Caki2 (cell line): ENCODE measurements around the gene SDCCAG8. TPM values are rescaled to one million over a fixed set of nuclear protein-coding genes. Genes with fewer than 3 reads are reported as not detected.

Source experiments
- DNase-seq: peaks from one replicate; pipeline ENCODE4 v3.0.0-alpha.2; 2015; ENCODE audit warnings: low read depth
- in situ Hi-C: cut with HindIII; loops from 2 replicates; pipeline ENCODE4 v1.10.0; 2016; ENCODE audit warnings: low sequenced_read_pairs, low pct_unique_long_range_greater_than_20kb, mixed read lengths
- total RNA-seq: library from RNA; depleted of rRNA; stranded (reverse); fragments of >200 nt; shearing (Covaris generic); gene quantifications from 2 replicates; pipeline ENCODE4 v1.2.3, GENCODE V29; 2014; ENCODE audit warnings: low replicate concordance

Gene SDCCAG8
- total RNA-seq, 1 experiment from 2014 or later, result 14.2 TPM

- peak; percentile 22 for DNase-seq
- in situ Hi-C loops, result no loop called here
Observed at GRCh38 chr1:243482141-243483022, 226.5 kb downstream of the SDCCAG8 start.

- in situ Hi-C loops, result no loop called here
Observed at GRCh38 chr1:243483071-243483771, 227.4 kb downstream of the SDCCAG8 start.

DNA sequence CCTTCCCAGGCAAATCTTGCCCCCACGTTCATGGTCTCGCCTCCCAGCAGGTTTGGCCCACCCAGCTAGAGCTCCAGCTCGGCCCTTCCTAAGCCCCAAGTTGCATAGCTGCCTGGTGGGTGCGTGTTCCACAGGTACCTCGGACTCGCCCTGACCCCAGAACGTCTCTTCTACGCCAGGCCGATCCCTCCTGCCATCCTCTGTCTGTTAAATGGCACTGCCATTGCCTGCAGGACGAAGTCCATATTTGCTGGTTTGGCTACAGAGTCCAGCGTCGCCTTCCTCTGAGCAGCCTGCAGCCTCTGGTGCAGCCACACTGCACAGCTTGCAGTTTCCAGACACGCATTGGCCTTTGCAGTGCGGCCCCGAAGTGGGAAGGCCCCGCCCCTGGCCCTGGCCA lies 228.1 kb downstream of the SDCCAG8 start:
- no peak for DNase-seq
- in situ Hi-C loops, result no loop called here

More at GRCh38 chr1:243483071-243483771, 227.4 kb downstream of the SDCCAG8 start:
- no peak for DNase-seq

- no peak for DNase-seq
- in situ Hi-C loops, result no loop called here
Observed at GRCh38 chr1:243487036-243487648, 231.3 kb downstream of the SDCCAG8 start.

DNA sequence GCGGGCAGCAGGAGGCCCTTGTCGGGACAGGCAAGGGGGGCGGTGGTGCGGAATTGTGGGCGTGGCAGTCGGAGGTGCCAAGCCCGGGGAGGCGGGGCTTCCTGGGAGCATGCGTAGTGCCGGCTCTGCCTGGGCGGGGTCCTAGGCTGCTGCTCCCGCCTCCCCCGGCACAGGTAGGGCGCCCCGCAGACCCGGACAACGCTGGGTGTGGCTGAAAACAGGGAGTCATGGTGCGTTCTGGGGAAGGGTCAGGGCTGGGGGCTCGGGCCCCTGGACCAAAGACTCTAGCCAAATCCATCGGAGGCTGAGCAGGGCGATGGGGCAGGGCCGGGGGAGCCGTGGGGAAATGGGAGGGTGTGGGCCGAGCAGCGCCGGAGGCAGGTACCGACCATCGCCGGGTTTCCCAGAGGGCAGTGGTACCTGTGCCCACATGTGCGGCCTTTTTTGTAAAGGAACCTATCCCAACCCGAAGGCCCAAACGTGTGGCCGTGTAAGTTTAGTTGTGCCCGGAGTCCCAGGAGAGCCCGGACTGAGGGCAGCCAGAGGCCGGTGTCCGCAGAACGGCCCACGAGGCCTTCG lies 231.9 kb downstream of the SDCCAG8 start:
- in situ Hi-C loops, result no loop called here

GRCh38 chr1:243488459-243489157 lies 232.8 kb downstream of the SDCCAG8 start:
- in situ Hi-C loops, result no loop called here
- DNase-seq, result no peak

More for the DNA sequence above, 231.9 kb downstream of the SDCCAG8 start:
- no peak for DNase-seq

DNA sequence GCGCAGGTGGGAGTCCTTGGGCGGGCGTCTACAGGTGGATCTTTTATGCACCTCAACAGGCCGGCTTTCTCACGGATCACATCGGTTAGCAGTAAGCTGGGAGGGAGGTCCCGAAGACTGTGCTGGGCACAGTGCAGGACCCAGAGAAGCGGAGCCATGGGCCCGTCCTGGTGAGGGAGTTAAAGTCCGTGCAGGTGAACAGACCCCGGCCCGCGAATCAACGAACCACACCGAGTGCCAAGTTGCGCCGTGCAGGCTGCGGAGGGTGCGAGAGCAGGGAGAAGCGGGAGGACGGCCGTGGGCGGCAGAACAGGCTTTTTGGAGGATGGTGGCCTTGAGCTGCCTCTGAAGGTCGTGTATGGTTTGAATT lies 233.3 kb downstream of the SDCCAG8 start:
- DNase-seq, result no peak
- in situ Hi-C loops, result no loop called here

DNA sequence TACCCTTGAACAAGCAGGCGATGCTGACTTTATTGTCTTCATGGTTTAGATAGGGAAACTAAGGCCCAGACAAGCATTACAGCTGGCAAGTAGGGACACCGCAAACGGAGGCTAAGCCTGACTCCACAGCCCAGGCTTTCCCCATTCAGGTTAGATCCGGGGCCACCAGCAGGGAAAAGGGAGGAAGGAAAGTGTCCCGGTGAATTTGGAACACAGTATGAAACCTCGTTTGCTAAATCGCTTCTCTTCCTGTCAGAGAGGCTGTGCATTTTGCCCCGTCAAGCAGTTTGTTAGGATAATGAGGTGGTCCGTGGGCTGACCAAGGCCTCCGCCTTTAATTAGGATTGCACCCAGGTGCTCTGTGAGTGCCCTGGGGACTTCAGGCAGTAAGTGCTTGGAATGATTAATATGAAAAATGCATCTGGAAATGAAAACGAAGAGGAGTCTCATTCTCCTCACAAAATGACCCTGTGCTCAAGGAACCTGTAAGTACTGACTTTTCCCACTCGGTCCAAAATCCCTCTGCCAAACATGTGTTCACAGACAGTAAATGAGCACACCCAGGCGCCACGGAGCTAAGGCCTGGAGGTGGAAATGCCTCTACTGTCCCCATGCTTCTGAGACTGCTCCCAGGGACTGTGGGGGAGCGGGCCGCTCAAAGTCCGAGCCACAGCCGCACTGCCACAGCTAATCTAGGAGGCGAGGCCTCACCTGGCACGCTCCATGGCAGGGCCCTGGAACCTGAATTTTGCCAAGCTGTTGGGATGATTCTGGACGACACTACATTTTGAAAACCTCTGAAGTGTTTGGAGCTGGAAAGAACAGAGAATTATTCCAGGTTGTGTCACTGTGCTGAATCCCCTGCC lies 234.1 kb downstream of the SDCCAG8 start:
- no peak for DNase-seq
- in situ Hi-C loops, result no loop called here

DNA sequence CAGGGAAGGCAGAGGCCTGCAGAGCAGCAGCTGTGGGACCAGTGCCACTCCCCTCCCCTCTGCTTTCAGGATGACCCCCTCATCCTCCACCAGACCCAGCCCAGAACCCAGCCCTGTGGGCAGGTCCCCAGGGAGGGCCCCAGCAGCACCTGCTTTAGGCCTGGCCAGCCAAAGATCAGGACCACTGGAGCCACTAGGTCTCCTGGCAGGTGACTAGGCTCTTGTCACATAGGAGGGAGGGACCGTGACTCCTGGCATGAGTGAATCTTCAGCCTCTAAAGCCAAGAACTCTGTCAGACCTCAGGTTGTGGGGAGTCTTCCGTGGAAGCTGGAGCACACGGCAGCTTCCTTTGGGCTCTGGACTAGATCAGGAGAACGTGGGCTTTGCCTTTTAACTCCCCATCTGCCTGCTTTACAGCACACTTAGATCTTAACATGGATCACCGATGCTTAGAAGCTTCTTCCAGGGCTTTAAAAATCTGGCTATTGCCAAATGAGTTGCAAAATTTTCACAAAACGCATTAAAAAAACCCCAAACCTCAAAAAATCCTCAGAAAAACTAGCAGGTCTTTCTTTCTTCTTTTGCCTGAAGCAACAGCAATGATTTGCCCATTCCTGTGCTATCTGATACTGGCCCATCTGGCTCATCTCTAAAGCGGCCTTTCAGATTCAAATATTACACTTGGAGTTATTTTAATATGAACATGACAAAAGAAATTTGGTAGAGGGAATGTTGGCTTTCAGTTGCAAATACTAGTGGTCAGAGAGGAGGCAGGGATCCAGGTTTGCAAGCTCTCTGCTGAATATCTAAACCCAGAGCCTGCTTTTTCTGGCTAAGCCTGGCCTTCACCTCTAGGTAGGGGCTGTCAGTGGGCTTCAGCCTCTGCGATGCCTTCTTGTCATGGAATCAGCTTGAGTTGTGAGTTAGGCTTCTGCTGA lies 235.2 kb downstream of the SDCCAG8 start:
- in situ Hi-C loops, result no loop called here
- DNase-seq, result no peak

DNA sequence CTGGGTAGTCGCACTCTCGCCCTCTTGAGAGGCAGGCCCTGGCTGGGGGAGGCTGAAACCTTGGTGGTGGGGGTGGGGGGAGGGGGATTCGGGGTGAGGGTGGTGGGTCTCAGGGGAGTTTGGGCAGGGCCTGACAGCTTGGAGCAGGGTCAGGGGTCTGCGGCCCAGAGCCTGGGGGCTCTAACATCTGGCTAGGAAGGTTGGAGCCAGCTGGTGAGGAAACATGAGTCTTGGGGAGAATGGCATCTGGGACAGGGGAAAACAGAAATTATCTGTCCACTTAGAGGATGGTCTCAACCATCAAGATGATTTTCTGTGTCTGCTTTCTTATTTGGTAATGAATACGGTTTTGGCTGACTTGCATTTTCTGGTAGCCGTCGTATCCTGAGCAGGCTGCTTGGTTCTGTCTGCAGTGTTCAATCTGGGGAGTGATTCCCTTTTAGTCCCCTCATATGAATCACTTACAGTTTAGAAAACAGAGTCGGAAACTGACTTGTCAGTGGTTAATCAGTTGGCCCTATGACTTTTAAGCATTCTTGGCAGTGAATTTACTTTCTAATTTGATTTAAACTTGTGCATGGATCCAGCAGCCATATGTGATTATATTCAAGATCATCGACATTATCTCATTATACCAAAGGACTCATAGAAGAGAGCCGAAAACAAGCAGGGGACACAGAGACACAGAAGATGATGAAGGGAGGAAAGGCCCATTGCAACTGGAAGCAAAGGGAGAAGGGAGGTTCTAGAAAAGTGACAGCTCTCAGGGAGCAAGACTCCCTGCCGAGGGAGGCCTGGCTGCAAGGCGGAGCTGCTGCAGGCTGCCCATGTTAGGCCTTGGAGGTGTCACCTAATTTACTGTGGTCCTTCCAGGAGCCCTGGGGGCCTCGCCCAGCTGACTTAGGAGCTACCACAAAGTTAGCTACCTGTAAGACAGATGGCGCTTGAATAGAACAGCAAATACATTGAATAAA lies 237.6 kb downstream of the SDCCAG8 start:
- DNase-seq, result no peak
- in situ Hi-C loops, result no loop called here

DNA sequence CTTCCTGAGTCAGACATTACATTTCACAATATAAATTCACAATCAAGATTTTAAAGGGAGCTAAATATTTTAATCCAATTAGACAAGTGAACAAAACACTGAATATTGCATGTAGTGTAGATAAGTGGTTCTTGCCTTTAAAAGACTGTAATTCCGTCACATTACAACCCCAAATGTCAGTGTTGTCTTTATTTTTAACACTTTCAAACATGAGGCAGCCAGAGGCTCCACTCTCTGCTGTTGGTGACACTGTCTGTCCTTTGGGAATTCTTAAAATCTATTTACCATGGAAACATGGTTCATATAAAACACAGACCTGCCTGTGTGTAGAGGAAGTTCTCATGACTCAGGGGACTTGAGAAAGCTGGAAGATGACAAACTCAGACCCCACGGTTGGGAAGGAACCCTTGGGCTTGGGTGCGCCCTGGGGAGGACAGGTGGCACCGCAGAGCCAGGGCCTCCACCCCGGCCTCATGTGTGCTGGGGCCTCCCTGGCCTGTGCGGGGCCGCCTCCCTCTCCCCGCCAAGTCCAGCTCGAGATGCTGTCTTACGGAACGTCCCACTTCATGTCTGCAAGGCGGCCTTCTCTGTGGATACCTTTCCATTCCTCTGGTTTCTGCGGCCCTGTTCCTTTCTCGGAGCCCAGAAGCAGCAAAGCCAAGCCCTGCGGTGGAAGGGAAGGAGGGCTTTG lies 239.0 kb downstream of the SDCCAG8 start:
- in situ Hi-C loops, result no loop called here
- DNase-seq, result no peak

DNA sequence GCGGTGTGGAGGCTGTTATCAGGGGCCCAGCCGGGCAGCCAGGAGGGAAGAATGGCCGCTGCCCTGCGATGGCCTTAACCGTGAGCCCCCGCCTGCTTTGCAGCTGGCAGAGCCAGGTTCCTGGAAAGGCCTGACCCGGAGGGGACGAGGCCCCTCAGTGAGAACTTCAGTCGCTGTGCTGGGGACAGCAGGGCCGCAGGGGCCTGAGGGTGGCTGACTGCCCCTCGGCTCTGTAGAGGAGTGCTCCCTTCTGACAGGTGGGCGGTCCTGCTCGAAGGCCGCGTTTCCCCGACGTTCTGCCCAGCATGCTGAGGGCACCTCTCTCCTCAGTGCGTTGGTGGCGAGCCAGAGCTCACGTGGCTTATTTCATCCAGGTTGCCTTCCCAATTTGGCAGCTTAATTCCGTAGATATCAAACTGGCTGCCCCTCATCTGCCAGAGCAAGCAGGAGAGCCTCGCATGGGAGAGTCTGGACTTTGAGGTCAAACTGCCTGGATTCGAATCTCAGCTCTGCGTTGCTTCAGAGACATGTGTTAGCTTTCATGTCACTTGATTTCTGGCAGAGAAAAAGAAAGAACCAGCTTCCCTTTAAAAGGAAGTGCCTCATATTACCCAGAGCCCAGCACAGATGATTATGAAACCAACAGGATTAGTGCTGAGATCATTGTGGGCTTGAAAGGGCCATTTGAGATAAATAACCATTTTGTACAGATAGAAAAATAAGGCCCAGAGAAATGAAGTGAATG lies 239.8 kb downstream of the SDCCAG8 start:
- DNase-seq, result no peak
- in situ Hi-C loops, result no loop called here

DNA sequence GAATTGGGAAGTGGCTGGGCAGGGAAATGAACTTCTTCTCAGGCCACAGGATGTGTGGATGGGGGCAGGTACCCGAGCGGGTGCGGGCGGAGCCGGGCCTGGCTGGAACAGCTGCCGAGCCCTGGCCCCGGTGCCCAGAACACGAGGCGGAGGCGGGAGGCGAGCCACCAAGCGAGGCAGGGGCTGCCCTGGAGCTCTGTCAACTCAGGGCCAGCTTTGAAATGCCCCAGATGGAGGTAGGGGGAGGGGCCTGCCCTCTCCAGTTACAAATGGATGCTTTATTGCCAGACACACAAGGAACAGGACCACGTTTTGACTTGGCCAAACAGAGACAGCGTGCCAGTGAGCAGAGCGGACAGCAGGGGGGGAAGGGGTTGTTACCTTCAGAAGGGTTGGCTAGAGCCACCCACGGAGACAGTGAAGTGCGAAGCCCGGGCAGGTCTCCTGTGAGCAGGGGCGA lies 240.4 kb downstream of the SDCCAG8 start:
- in situ Hi-C loops, result no loop called here
- DNase-seq, result no peak

- in situ Hi-C loops, result no loop called here
- no peak for DNase-seq
Observed at GRCh38 chr1:243496806-243497205, 241.0 kb downstream of the SDCCAG8 start.
